HuH-7.5 (cell line): ENCODE results near the gene MCM9.
A peak's percentile ranks its signal among the peaks of the same experiment; 100 is the strongest.
"Not testable (repeated sequence)": the region's sequence is repeated elsewhere in the genome, so short reads cannot be mapped to it uniquely, and the experiment has no call there.

Source experiments
- DNase-seq: peaks from one replicate; pipeline ENCODE4 v3.0.0; 2011; ENCODE audit warnings: low spot score

Gene MCM9

GRCh38 chr6:118893807-118894424 lies 41.0 kb downstream of the MCM9 start, which contains the start of gene ASF1A:
TSS of gene ASF1A (plus strand) at chr6:118894152. CDS start at chr6:118894414, 262 bp downstream.
- peak; percentile 82 for DNase-seq

DNA sequence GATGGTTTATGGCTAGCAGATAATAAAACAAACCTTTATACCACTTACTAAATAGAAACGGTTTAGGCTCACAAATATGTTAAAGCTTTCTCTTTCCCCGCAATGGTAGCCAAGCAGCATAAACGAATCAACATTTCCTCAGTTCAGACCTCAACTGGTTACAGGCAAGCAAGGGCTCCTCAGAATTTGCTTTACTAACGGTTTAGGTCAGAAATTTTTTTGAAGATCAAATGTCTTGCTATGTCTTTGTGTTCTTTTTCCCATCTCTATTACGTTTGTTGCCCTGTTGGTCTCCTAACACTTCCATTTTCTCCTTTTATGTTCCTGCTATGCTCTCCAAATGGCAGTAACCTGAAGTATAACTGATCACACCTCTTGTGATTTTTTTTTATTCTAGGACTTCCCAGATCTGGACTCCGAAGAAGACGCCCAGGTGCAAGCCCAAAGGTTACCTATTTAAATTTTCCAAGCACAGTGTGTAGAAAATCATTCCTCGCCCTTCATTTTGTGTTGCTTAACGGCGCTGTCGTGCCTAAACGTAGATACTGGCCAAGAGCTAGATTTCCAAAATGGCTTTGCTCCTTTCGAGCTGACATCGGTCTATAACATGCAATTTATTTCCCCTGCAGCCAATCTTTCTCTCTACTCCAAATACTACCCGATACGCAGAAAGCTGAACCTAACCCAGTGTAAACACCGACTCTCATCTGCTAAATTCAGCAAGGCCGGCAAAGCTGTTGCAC lies 41.7 kb downstream of the MCM9 start:
- peak; percentile 10 for DNase-seq

- DNase-seq, result no peak
These were observed 42.5 kb downstream of the MCM9 start for GRCh38 chr6:118892355-118892991.

GRCh38 chr6:118890997-118891790 lies 43.8 kb downstream of the MCM9 start:
- DNase-seq, result no peak

GRCh38 chr6:118889163-118889562 lies 45.8 kb downstream of the MCM9 start:
- no peak for DNase-seq

DNA sequence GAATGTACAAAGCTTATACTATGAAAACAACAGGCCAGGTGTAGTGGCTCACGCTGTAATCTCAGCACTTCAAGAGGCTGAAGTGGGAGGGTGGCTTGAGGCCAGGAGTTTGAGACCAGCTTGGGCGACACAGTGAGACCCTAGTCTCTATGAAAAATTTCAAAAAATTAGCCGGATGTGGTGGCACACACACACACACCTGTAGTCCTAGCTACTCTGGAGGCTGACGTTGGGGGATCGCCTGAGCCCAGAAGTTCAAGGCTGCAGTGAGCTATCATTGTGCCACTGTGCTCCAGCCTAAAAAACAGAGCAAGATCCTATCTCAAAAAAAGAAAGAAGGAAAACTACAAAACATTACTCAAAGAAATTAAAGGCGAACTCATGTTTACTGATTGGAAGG lies 48.3 kb downstream of the MCM9 start:
- DNase-seq, result no peak

DNA sequence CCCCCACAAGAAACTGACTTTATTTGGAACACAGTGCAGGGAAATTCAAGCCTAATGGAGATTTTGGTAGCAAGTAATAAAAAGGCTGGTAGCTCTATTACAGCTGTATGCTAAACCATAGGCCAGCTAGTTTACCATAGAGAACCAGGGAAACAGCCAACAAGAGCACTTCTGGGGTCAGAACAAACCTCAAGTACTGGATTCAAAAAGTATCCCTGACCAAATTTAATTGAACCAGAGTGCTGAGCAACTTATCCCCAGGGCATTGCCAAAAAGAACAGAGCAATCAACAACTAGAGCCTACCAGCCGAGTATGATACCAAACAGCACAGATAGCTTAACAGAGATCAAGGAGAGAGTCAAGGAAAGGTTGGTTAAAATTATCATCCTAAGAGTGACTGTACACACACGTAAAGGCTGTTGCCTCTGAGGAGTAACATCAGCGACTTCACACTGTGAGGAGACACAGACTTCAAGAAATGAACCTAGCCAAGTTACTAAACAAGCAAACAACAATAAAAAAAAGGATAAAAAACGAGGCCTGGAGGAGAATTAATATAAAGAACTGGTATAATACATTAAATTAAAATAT lies 52.5 kb downstream of the MCM9 start:
- no peak for DNase-seq

- no peak for DNase-seq
These were observed 53.3 kb downstream of the MCM9 start for GRCh38 chr6:118881440-118882313.

DNA sequence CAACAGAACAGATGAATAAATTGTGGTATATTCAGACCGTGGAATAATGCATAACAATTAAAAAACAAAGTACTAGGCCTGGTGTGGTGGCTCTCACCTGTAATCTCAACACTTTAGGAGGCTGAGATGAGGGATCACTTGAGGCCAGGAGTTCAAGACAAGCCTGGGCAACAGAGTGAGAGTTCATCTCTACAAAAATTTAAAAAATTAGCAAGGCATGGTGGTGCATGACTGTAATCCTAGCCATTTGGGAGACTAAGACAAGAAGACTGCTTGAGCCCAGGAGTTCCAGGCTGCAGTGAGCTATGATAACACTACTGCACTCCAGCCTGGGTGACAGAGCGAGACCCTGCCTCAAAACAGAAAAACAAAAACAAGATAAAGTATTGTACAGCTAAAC lies 57.2 kb downstream of the MCM9 start:
- no peak for DNase-seq

- no peak for DNase-seq
These were observed 58.1 kb downstream of the MCM9 start for GRCh38 chr6:118876814-118877213.

DNA sequence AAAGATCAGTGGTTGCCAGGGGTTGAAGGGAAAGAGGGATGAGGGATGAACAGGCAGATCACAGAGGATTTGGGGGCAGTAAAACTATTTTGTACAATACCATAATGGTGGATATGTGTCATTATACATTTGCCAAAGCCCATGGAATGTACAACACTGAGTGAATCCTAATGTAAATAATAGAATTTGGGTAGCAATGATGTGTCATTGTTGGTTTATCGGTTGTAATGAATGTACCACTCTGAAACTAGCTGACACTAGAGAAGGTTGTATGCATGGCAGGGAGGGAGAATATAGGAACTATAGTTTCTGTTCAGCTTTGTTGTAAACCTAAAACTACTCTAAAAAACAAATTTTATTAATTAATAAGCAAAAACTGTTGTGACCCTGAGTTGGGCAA lies 58.8 kb downstream of the MCM9 start:
- DNase-seq, result no peak

GRCh38 chr6:118875672-118876071 lies 59.3 kb downstream of the MCM9 start:
- DNase-seq, result no peak

DNA sequence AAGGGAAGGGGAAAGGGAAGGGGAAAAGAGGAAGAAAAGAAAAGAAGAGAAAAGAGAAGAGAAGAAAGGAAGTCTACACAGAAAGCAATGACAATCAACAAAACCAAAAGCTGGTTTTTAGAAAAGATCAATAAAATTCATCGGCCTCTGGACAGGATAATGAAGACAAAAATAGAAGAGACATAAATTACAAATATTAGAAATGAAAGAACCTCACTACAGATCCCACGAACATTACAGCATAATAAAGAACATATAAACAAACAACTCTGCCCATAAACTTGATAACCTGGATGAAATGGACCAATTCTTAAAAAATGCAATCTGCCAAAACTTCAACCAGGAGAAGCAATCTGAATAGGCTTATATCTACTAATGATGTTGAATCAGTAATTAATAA lies 61.7 kb downstream of the MCM9 start:
- no peak for DNase-seq

GRCh38 chr6:118872726-118873125 lies 62.2 kb downstream of the MCM9 start:
- no peak for DNase-seq

GRCh38 chr6:118872318-118872717 lies 62.6 kb downstream of the MCM9 start:
- no peak for DNase-seq

- DNase-seq, result no peak
These were observed 63.6 kb downstream of the MCM9 start for GRCh38 chr6:118871331-118871730.

DNA sequence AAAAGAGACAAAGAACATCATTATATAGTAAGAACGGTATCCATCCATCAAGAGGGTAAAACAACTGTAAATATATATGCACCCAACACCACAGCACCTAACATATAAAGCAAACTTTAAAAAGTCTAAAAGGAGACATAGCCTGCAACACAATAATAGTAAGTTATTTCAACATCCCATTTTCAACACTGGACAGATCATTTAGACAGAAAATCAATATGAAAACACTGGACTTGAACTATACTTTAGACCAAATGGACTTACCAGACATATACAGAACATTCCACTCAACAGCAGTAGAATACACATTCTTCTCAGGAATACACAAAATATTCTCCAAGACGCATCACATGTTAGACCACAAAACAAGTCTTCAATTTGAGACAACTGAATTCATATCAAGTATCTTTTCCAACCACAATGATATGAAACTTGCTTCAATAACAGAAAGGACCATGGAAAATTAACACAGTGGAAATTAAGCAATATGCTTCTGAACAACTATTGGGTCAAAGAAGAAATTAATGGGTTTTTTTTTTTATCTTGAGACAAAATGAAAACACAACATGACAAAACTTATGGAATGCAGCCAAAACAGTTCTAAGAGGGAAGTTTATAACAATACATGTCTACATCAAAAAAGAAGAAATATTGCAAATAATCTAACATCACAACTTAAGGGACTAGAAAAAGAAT lies 64.9 kb downstream of the MCM9 start:
- no peak for DNase-seq

GRCh38 chr6:118869350-118869749 lies 65.6 kb downstream of the MCM9 start:
- DNase-seq, result no peak

- DNase-seq, result not testable (repeated sequence)
These were observed 66.1 kb downstream of the MCM9 start for GRCh38 chr6:118868901-118869300.

GRCh38 chr6:118867181-118867580 lies 67.8 kb downstream of the MCM9 start:
- DNase-seq, result no peak

DNA sequence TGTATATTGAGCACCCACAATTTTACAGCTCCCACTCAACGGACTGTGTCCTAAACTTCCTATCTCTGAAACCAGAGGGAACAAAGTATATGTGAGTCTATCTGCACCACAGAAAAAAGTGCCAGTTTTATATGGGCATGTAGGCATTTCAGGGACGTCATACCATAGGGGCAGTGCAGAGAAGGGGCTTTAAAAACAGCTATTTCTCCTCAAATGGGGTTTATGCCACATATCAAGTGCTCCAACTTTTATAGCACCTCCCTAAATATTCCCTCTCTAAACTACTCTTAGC lies 69.9 kb downstream of the MCM9 start:
- DNase-seq, result no peak
